GM18951 (cell line): ENCODE measurements around the gene BEND7.

Experiments used
- POLR2A ChIP-seq: IDR thresholded peaks from 4 replicates; pipeline ENCODE4 v1.6.1; 2011; ENCODE audit warnings: mild to moderate bottlenecking; ENCODE audit not compliant: insufficient read length, insufficient read depth; ENCODE audit errors: extremely low read depth
- in situ Hi-C: fragments of 300-500 bp; cut with MboI; formaldehyde crosslinking; loops from one replicate; pipeline ENCODE4 v1.12.0; 2022; ENCODE audit warnings: low sequenced_read_pairs, mixed read lengths, inconsistent platforms; ENCODE audit not compliant: unreplicated experiment

Gene BEND7

GRCh38 chr10:13514296-13514695 is 14.5 kb downstream of the BEND7 start:
- in situ Hi-C loops: no loop called here

GRCh38 chr10:13512564-13512963 is 16.2 kb downstream of the BEND7 start:
- in situ Hi-C loops: no loop called here

More at GRCh38 chr10:13514296-13514695, 14.5 kb downstream of the BEND7 start:
- no peak for TF ChIP-seq POLR2A

GRCh38 chr10:13511409-13511808 is 17.4 kb downstream of the BEND7 start:
- TF ChIP-seq POLR2A: no peak
- in situ Hi-C loops: no loop called here

More at GRCh38 chr10:13512564-13512963, 16.2 kb downstream of the BEND7 start:
- TF ChIP-seq POLR2A: no peak

- in situ Hi-C loops: no loop called here
Measured at GRCh38 chr10:13505052-13505680, 23.6 kb downstream of the BEND7 start.

GRCh38 chr10:13503745-13504463 is 24.9 kb downstream of the BEND7 start:
- in situ Hi-C loops: no loop called here

More at GRCh38 chr10:13505052-13505680, 23.6 kb downstream of the BEND7 start:
- no peak for TF ChIP-seq POLR2A

GRCh38 chr10:13502380-13502779 is 26.4 kb downstream of the BEND7 start:
- no peak for TF ChIP-seq POLR2A
- in situ Hi-C loops: no loop called here

More at GRCh38 chr10:13503745-13504463, 24.9 kb downstream of the BEND7 start:
- no peak for TF ChIP-seq POLR2A

- in situ Hi-C loops: no loop called here
- TF ChIP-seq POLR2A: no peak
Measured at GRCh38 chr10:13500201-13500600, 28.6 kb downstream of the BEND7 start.

GRCh38 chr10:13499150-13499549 is 29.7 kb downstream of the BEND7 start:
- in situ Hi-C loops: no loop called here
- no peak for TF ChIP-seq POLR2A

- in situ Hi-C loops: no loop called here
- no peak for TF ChIP-seq POLR2A
Measured at GRCh38 chr10:13496931-13497330, 31.9 kb downstream of the BEND7 start.

GRCh38 chr10:13496164-13496563 is 32.6 kb downstream of the BEND7 start:
- in situ Hi-C loops: no loop called here
- TF ChIP-seq POLR2A: no peak

- no peak for TF ChIP-seq POLR2A
- in situ Hi-C loops: no loop called here
Measured at GRCh38 chr10:13492493-13493180, 36.2 kb downstream of the BEND7 start.

GRCh38 chr10:13491747-13492360 is 37.0 kb downstream of the BEND7 start:
- TF ChIP-seq POLR2A: no peak
- in situ Hi-C loops: no loop called here

- in situ Hi-C loops: no loop called here
- TF ChIP-seq POLR2A: no peak
Measured at GRCh38 chr10:13490503-13490902, 38.3 kb downstream of the BEND7 start.

- in situ Hi-C loops: no loop called here
- no peak for TF ChIP-seq POLR2A
Measured at GRCh38 chr10:13489035-13489599, 39.7 kb downstream of the BEND7 start.
